K562 (cell line): ENCODE results near the gene NBEAL2. TPM values are rescaled to one million over a fixed set of nuclear protein-coding genes. Genes with fewer than 3 reads are reported as not detected.

Experiments used
- ATAC-seq: fragments of 200-7000 bp; cut with Tn5 transposase; 3 replicates; pipeline ENCODE4 v1.9.1; 2020; ENCODE audit warnings: moderate library complexity
- BruUV-seq: library from RNA; stranded (reverse); fragments of 400-500 nt; replicated peaks from 2 replicates; lab custom pipeline; 2021; lab: Mats Ljungman, UMichigan
- CTCF ChIA-PET: fragments of 300-600 bp; formaldehyde crosslinking; extraction: SDS; loops from one replicate; lab custom pipeline; 2021; ENCODE audit warnings: low intra/inter-chr PET ratio; lab: Yijun Ruan, JAX
- POLR2A ChIA-PET: fragments of 300-600, 350-650 bp; sonication (Branson Sonifier 250); formaldehyde crosslinking; extraction: SDS; loops from one replicate; lab custom pipeline; 2021; ENCODE audit warnings: antibody characterized with exemption, inconsistent platforms; lab: Yijun Ruan, JAX
- DNase-seq, 4 experiments: peaks; one replicate each; pipeline versions ENCODE4 v3.0.0 to v3.0.0-alpha.2; 2011 to 2018; ENCODE audit warnings: low spot score in 3 of 4, mixed read lengths in 3 of 4; ENCODE audit errors: extremely low read depth in 1 of 4
- FAIRE-seq: peaks from 2 replicates; lab custom pipeline; 2011; peaks lifted over from hg19 to GRCh38; lab: Jason Lieb, UNC
- H2AFZ ChIP-seq: 2 replicates; pipeline ENCODE4 v1.6.0; 2011; ENCODE audit warnings: low read depth, low read length, control low read depth, inconsistent platforms
- H3K27ac ChIP-seq: fragments of 200-600 bp; 3 replicates; pipeline ENCODE4 v1.8.0; 2011; ENCODE audit warnings: low read depth, mild to moderate bottlenecking, control low read depth, inconsistent platforms, low read length, moderate library complexity, mixed read lengths; ENCODE audit errors: extremely low read depth
- H3K27me3 ChIP-seq, 2 experiments: fragments of 300-600 bp in 1 of 2; 2 replicates in 1 of 2; 3 replicates in 1 of 2; pipeline versions ENCODE4 v1.6.0 to v1.8.0; 2011; ENCODE audit warnings: inconsistent platforms in 2 of 2, low read length in 2 of 2, mild to moderate bottlenecking in 1 of 2, mixed read lengths in 1 of 2, moderate library complexity in 1 of 2; ENCODE audit not compliant: control insufficient read depth in 2 of 2, insufficient read depth in 2 of 2
- H3K36me3 ChIP-seq: fragments of 300-600 bp; 3 replicates; pipeline ENCODE4 v1.8.0; 2011; ENCODE audit warnings: mild to moderate bottlenecking, low read length, inconsistent platforms; ENCODE audit not compliant: control insufficient read depth, insufficient read depth
- H3K4me1 ChIP-seq, 2 experiments: fragments of 200-600 bp in 1 of 2; replicated peaks in 1 of 2; 2 replicates in 1 of 2; 3 replicates in 1 of 2; pipeline versions ENCODE4 v1.5.1 to v1.8.0; 2011; ENCODE audit warnings: inconsistent platforms in 2 of 2, low read length in 2 of 2, mild to moderate bottlenecking in 1 of 2, mixed read lengths in 1 of 2, moderate library complexity in 1 of 2; ENCODE audit not compliant: control insufficient read depth in 2 of 2, insufficient read depth in 2 of 2
- H3K4me2 ChIP-seq: 2 replicates; pipeline ENCODE4 v1.6.1; 2011; ENCODE audit warnings: low read length, control low read depth, inconsistent platforms, mixed read lengths; ENCODE audit not compliant: insufficient read depth
- H3K4me3 ChIP-seq: fragments of 200-600 bp; sonication (generic), shearing (Covaris generic); 2 replicates; pipeline ENCODE4 v1.5.1; 2016; ENCODE audit warnings: control low read depth, inconsistent platforms
- H3K79me2 ChIP-seq: fragments of 200-600 bp; 3 replicates; pipeline ENCODE4 v1.8.0; 2011; ENCODE audit warnings: low read length, inconsistent platforms; ENCODE audit not compliant: control insufficient read depth, insufficient read depth
- H3K9ac ChIP-seq, 2 experiments: 2 replicates each; pipeline versions ENCODE4 v1.6.0 to v1.6.1; 2011; ENCODE audit warnings: low read depth in 2 of 2, low read length in 2 of 2, control low read depth in 1 of 2, inconsistent platforms in 1 of 2, mild to moderate bottlenecking in 1 of 2, mixed read lengths in 1 of 2; ENCODE audit not compliant: insufficient read depth in 1 of 2
- H3K9me1 ChIP-seq: one replicate; pipeline ENCODE4 v1.6.0; 2011; ENCODE audit warnings: inconsistent platforms, mild to moderate bottlenecking, low read length, moderate library complexity; ENCODE audit not compliant: control insufficient read depth, insufficient read depth
- H3K9me3 ChIP-seq: replicated peaks from 2 replicates; pipeline ENCODE4 v1.5.1; 2011; ENCODE audit warnings: low read depth, low read length, inconsistent platforms; ENCODE audit not compliant: control insufficient read depth, insufficient read depth
- H4K20me1 ChIP-seq: replicated peaks from 2 replicates; pipeline ENCODE4 v1.6.1; 2011; ENCODE audit warnings: low read length, inconsistent platforms, mixed read lengths; ENCODE audit not compliant: control insufficient read depth, insufficient read depth
- ATF6 ChIP-seq: sonication (generic); formaldehyde crosslinking; IDR thresholded peaks from 2 replicates; pipeline ENCODE4 v1.4.0; 2020; ENCODE audit warnings: mild to moderate bottlenecking, missing genetic modification reagents
- CHD4 ChIP-seq: fragments of 200-600 bp; sonication (generic); IDR thresholded peaks from 3 replicates; pipeline ENCODE4 v1.6.1; 2012; ENCODE audit warnings: low read depth, mild to moderate bottlenecking, mixed read lengths, low read length, inconsistent platforms; ENCODE audit not compliant: insufficient read depth, insufficient replicate concordance, poor library complexity, severe bottlenecking
- CREB3 ChIP-seq: fragments of 450-650 bp; conservative IDR thresholded peaks from 2 replicates; pipeline ENCODE4 v1.6.1; 2016; ENCODE audit warnings: missing genetic modification characterization, low read depth, mild to moderate bottlenecking, missing compliant biosample characterization, moderate library complexity
- ESRRA ChIP-seq: fragments of 450-650 bp; IDR thresholded peaks from 2 replicates; pipeline ENCODE4 v1.6.1; 2014; ENCODE audit warnings: low read depth, mild to moderate bottlenecking, moderate library complexity, borderline replicate concordance
- HMG20B ChIP-seq: fragments of 250-450 bp; sonication (Bioruptor Pico); IDR thresholded peaks from 2 replicates; pipeline ENCODE4 v1.5.0; 2021; ENCODE audit warnings: mild to moderate bottlenecking
- MCM2 ChIP-seq: fragments of 450-650 bp; IDR thresholded peaks from 2 replicates; pipeline ENCODE4 v1.6.1; 2017; ENCODE audit warnings: low read depth, mild to moderate bottlenecking
- MEIS2 ChIP-seq: fragments of 450-650 bp; IDR thresholded peaks from 2 replicates; pipeline ENCODE4 v1.6.1; 2014; ENCODE audit warnings: mild to moderate bottlenecking; ENCODE audit not compliant: partially characterized antibody
- PHB2 ChIP-seq: fragments of 450-650 bp; IDR thresholded peaks from 2 replicates; pipeline ENCODE4 v1.6.1; 2017; ENCODE audit warnings: low read depth
- POLR3G ChIP-seq: IDR thresholded peaks from 2 replicates; pipeline ENCODE4 v1.6.1; 2011; ENCODE audit not compliant: insufficient read length, insufficient replicate concordance; ENCODE audit errors: extremely low read depth
- SNAPC5 ChIP-seq: fragments of 250-450 bp; sonication (Bioruptor Pico); IDR thresholded peaks from 2 replicates; pipeline ENCODE4 v1.8.0; 2021; ENCODE audit warnings: moderate library complexity, mild to moderate bottlenecking, inconsistent platforms
- SREBF1 ChIP-seq: fragments of 150-350 bp; IDR thresholded peaks from 2 replicates; pipeline ENCODE4 v1.6.1; 2014; ENCODE audit warnings: antibody characterized with exemption, low read depth, low read length, borderline replicate concordance
- ZMIZ1 ChIP-seq, 2 experiments: fragments of 150-350 bp in 1 of 2; IDR thresholded peaks; 2 replicates each; pipeline ENCODE4 v1.6.1; 2012 to 2016; ENCODE audit warnings: low read depth in 2 of 2, low read length in 2 of 2, mild to moderate bottlenecking in 1 of 2, moderate library complexity in 1 of 2
- ZNF766 ChIP-seq: fragments of 200-800 bp; sonication (Bioruptor generic); conservative IDR thresholded peaks from 2 replicates; pipeline ENCODE4 v1.6.1; 2016; ENCODE audit warnings: missing genetic modification characterization, missing compliant biosample characterization
- WGBS: fragments of 100-300 bp; shearing (Covaris generic); methylation state at CpG from one replicate; pipeline ENCODE4 v1.1.6; 2016; ENCODE audit warnings: low coverage, mixed read lengths; ENCODE audit not compliant: insufficient coverage; ENCODE audit errors: missing lambda C conversion rate; 5-methylcytosine and 5-hydroxymethylcytosine counted together
- in situ Hi-C: fragments of 300-500 bp; cut with MboI; formaldehyde crosslinking; loops from 4 replicates; pipeline ENCODE4 v1.15.0; 2018; ENCODE audit warnings: inconsistent platforms, mixed read lengths
- intact Hi-C: fragments of 100-400 bp; cut with micrococcal nuclease; formaldehyde crosslinking; loops from 2 replicates; pipeline ENCODE4 v1.14.2; 2022
- polyA plus RNA-seq, 8 experiments: library from polyadenylated mRNA; depleted of rRNA in 4 of 8; stranded (reverse) in 5 of 8; unstranded in 3 of 8; fragments of >200 nt; fragmentation: Nextera tagmentation in 2 of 8; fragmentation: Illumina TruSeq in 1 of 8; extraction: Ambion mirVana in 2 of 8; extraction: Trizol in 1 of 8; gene quantifications; 2 replicates each; pipeline versions ENCODE4 v1.2.1 to v1.2.3, GENCODE V29; 2011 to 2014; ENCODE audit warnings: inconsistent platforms in 1 of 8, missing spikeins in 1 of 8
- total RNA-seq, 7 experiments: library from RNA; depleted of rRNA in 6 of 7; stranded (reverse); fragments of >200 nt in 6 of 7; fragmentation: Illumina TruSeq in 2 of 7; extraction: Trizol in 2 of 7; gene quantifications; 2 replicates each; pipeline versions ENCODE4 v1.2.1 to v1.2.3, GENCODE V29; 2011 to 2021; ENCODE audit warnings: low replicate concordance in 1 of 7

The NBEAL2 gene
- total and polyA plus RNA-seq, 9 of the 15 experiments (the other 6 are each of a cell fraction or from before 2014, with no cell fraction given), result 0.06 to 114 (median 29.6) TPM

- TF ChIP-seq ZMIZ1 (IDR thresholded peaks at IDR 0.05; ENCODE audit: low read depth in 2 of 2, low read length in 2 of 2) (no peak), SNAPC5 (CRISPR knock-in tag) (no peak), PHB2 (no peak), ZNF766 (CRISPR knock-in tag) (no peak), ESRRA (no peak), SREBF1 (no peak)
Observed at GRCh38 chr3:46986782-46987310, 7.4 kb downstream of the NBEAL2 start (continued).

- Histone ChIP-seq H3K4me2 (peak overlapping the region; percentile 99), H3K36me3 (peaks cover 37% of the 10 kb centered on the region), H3K79me2 (peaks cover 49% of the 10 kb centered on the region), H3K4me3 (peak overlapping the region; percentile 46), H3K27ac (peak overlapping the region; percentile 99), H4K20me1 (no peaks in the 10 kb centered on the region), H3K9ac (peak overlapping the region; percentile 95 to 96), H3K4me1 (peaks cover 34 to 67% of the 10 kb centered on the region in 2 experiments), H3K9me1 (peaks cover 5% of the 10 kb centered on the region), H2AFZ (peak overlapping the region; percentile 89), H3K27me3 (no peaks in the 10 kb centered on the region), H3K9me3 (no peaks in the 10 kb centered on the region)
- FAIRE-seq, result peak; percentile 99
- CTCF ChIA-PET, result no interaction called here
- BruUV-seq, result TSS peak; percentile 92
- under 1% methylated on average over 9 of the region's 9 CpGs for WGBS
- intact Hi-C loops, result loop anchor here (1.0 kb wide), 2 partner anchors 8 to 39 kb away; partner anchors contain the start of gene NBEAL2
- peak; percentile 81 for ATAC-seq
- peak; percentile 74 to 97 (median 88) for DNase-seq
- in situ Hi-C loops, result no loop called here
- POLR2A ChIA-PET, result interaction anchor here (0.6 to 2.9 kb wide), 22 partner anchors 10 to 1748 kb away, joined by 3 to 35 read pairs (median 4); partner anchors contain the start of genes CCDC12, NBEAL2 and PTPN23
- TF ChIP-seq CHD4 (no peak), MEIS2 (no peak), CREB3 (tag) (no peak), ATF6 (CRISPR knock-in tag) (0 out of 2 replicates have a peak, but pooled peaks have one; percentile 23), HMG20B (CRISPR knock-in tag) (no peak), MCM2 (no peak), SREBF1 (no peak), POLR3G (no peak)
Observed at GRCh38 chr3:46987319-46987742, 7.9 kb downstream of the NBEAL2 start.
